ENCODE measurements around the gene TMEM200A.

- TF ChIP-seq, protein P1, sequence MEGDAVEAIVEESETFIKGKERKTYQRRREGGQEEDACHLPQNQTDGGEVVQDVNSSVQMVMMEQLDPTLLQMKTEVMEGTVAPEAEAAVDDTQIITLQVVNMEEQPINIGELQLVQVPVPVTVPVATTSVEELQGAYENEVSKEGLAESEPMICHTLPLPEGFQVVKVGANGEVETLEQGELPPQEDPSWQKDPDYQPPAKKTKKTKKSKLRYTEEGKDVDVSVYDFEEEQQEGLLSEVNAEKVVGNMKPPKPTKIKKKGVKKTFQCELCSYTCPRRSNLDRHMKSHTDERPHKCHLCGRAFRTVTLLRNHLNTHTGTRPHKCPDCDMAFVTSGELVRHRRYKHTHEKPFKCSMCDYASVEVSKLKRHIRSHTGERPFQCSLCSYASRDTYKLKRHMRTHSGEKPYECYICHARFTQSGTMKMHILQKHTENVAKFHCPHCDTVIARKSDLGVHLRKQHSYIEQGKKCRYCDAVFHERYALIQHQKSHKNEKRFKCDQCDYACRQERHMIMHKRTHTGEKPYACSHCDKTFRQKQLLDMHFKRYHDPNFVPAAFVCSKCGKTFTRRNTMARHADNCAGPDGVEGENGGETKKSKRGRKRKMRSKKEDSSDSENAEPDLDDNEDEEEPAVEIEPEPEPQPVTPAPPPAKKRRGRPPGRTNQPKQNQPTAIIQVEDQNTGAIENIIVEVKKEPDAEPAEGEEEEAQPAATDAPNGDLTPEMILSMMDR (IDR thresholded peaks at IDR 0.05 in 4 of 5, conservative IDR thresholded peaks at IDR 0.05 in 1 of 5): no peak
- TF ChIP-seq POLR2A (IDR thresholded peaks at IDR 0.05): no peak
Measured at GRCh38 chr6:130489514-130489913, 123.7 kb downstream of the TMEM200A start.
